Hepatocyte (in vitro differentiated cells): ENCODE results near the gene ZNF664.

ENCODE experiments used
- CTCF ChIP-seq: fragments of 200-600 bp; sonication (generic); IDR thresholded peaks from 2 replicates; pipeline ENCODE4 v1.5.1; 2016; ENCODE audit warnings: antibody characterized with exemption, mild to moderate bottlenecking; ENCODE audit not compliant: poor library complexity
- EZH2 ChIP-seq: fragments of 200-600 bp; sonication (generic); IDR thresholded peaks from 2 replicates; pipeline ENCODE4 v1.6.1; 2016; ENCODE audit warnings: antibody characterized with exemption, mild to moderate bottlenecking, borderline replicate concordance
- EZH2phosphoT487 ChIP-seq: fragments of 200-600 bp; sonication (generic); IDR thresholded peaks from one replicate; pipeline ENCODE4 v1.6.1; 2018; ENCODE audit warnings: antibody characterized with exemption, mild to moderate bottlenecking, low read depth, moderate library complexity; ENCODE audit not compliant: unreplicated experiment, severe bottlenecking

GRCh38 chr12:123972457-123973401, at the start of gene ZNF664, which contains the start of gene CCDC92:
- TF ChIP-seq EZH2, result no peak
- peak; percentile 33 for TF ChIP-seq CTCF
- TF ChIP-seq EZH2phosphoT487, result no peak
